Measurements from ENCODE around the gene BCDIN3D.

The BCDIN3D gene, protein sequence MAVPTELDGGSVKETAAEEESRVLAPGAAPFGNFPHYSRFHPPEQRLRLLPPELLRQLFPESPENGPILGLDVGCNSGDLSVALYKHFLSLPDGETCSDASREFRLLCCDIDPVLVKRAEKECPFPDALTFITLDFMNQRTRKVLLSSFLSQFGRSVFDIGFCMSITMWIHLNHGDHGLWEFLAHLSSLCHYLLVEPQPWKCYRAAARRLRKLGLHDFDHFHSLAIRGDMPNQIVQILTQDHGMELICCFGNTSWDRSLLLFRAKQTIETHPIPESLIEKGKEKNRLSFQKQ

DNA sequence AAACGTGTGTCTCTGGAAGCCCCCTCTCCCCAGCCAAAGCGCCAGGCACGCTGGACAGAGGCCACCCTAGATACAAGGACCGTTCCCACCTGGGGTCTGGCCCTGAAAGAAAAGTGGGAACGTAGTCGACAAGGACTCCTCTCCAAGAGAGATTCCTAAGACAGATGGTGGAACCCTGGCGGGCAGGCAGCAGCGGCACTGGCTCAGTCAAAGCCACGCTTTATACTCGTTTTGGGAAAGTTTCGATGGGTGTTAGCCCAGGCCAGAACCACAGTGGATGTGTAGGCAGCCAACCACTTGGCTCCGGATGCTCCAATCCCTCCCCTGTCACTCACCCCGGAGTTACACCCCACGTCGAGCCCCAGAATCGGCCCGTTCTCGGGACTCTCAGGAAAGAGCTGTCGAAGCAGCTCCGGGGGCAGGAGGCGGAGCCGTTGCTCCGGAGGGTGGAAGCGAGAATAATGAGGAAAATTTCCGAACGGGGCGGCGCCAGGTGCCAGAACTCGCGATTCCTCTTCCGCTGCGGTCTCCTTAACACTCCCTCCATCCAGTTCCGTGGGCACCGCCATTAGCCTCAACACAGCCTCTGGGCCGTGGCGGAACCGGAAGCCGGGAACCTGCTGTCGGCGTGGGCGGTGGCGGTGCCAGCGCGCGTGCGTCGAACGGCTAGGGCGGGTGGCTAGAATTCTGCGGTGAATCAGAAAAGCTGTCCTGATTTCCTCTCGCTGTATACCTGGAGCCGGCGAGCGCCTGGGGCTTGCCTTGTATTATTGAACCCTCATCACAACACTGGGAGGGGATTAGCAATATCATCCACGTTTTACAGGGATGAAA lies at the start of gene BCDIN3D:
TSS of gene BCDIN3D (minus strand) at position 588 of the 834 bp plus-strand sequence. CDS start at position 569, 19 bp downstream.
- no peak for TF ChIP-seq CTCF (IDR thresholded peaks at IDR 0.05)

- no peak for TF ChIP-seq CTCF (IDR thresholded peaks at IDR 0.05)
Observed at GRCh38 chr12:49892084-49892731, 49.3 kb upstream of the BCDIN3D start.

- TF ChIP-seq CTCF (IDR thresholded peaks at IDR 0.05): no peak
Observed at GRCh38 chr12:49891476-49891875, 48.6 kb upstream of the BCDIN3D start.

- TF ChIP-seq CTCF (IDR thresholded peaks at IDR 0.05): no peak
Observed at GRCh38 chr12:49891012-49891411, 48.1 kb upstream of the BCDIN3D start.

- no peak for TF ChIP-seq CTCF (IDR thresholded peaks at IDR 0.05)
Observed at GRCh38 chr12:49890096-49890461, 47.2 kb upstream of the BCDIN3D start.

DNA sequence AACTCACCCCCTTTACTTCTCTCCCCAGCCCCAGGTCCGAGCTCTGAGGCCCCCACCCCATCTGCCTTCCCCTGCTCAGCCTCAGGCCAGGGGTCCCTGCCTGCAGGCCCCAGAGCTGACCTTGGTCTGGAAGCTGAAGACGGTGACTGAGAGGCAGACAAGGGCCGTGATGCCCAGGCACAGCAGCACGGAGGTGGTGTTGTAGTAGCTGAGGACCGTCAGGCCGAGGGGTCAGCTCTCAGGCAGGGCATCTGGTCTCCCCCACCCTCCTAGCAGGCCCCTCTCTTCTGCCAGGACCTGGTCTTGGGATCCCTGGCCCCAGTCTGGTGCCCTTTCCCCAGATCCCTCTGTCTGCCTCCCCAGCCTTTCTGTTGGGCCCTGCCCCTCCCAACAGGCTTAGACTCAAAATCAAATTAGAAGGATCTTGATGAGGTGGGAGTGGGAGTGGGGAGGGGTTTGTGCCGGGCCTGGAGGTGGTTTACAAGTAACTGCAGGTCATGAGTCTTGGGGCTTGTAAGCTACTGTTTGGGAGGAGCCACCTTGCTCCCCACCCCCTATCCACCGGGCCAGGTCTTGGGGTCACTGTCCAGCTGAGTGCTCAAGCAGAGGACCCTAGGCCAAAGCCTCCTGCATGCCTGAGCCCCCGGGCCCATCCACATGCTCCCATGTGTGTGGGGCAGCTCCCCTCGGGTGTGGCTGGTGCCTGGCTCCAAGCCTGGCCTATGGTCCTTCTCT lies 46.6 kb upstream of the BCDIN3D start:
- TF ChIP-seq CTCF (IDR thresholded peaks at IDR 0.05): no peak

Data from LNCAP (cell line).